Panc1 (cell line): Measurements from ENCODE around the gene NOP14.
"Not testable (repeated sequence)": the region's sequence is repeated elsewhere in the genome, so short reads cannot be mapped to it uniquely, and the experiment has no call there.

Source experiments
- POLR2AphosphoS5 ChIP-seq: IDR thresholded peaks from 2 replicates; pipeline ENCODE4 v1.6.1; 2012; ENCODE audit warnings: mild to moderate bottlenecking, low read depth, low read length, moderate library complexity
- SIN3A ChIP-seq: IDR thresholded peaks from 2 replicates; pipeline ENCODE4 v1.6.1; 2012; ENCODE audit warnings: low read depth, mild to moderate bottlenecking, low read length, moderate library complexity, borderline replicate concordance; ENCODE audit not compliant: insufficient read depth
- TF ChIP-seq, protein P1 (sequence below): fragments of 450-650 bp; IDR thresholded peaks from 2 replicates; pipeline ENCODE4 v1.5.1; 2017; ENCODE audit warnings: mild to moderate bottlenecking
- TF ChIP-seq, protein P2 (sequence below), 2 experiments: IDR thresholded peaks; 2 replicates each; pipeline ENCODE4 v1.6.1; 2011 to 2012; ENCODE audit warnings: low read depth in 2 of 2, control low read depth in 1 of 2, low read length in 1 of 2, mild to moderate bottlenecking in 1 of 2, moderate library complexity in 1 of 2; ENCODE audit not compliant: insufficient read depth in 1 of 2

DNA sequence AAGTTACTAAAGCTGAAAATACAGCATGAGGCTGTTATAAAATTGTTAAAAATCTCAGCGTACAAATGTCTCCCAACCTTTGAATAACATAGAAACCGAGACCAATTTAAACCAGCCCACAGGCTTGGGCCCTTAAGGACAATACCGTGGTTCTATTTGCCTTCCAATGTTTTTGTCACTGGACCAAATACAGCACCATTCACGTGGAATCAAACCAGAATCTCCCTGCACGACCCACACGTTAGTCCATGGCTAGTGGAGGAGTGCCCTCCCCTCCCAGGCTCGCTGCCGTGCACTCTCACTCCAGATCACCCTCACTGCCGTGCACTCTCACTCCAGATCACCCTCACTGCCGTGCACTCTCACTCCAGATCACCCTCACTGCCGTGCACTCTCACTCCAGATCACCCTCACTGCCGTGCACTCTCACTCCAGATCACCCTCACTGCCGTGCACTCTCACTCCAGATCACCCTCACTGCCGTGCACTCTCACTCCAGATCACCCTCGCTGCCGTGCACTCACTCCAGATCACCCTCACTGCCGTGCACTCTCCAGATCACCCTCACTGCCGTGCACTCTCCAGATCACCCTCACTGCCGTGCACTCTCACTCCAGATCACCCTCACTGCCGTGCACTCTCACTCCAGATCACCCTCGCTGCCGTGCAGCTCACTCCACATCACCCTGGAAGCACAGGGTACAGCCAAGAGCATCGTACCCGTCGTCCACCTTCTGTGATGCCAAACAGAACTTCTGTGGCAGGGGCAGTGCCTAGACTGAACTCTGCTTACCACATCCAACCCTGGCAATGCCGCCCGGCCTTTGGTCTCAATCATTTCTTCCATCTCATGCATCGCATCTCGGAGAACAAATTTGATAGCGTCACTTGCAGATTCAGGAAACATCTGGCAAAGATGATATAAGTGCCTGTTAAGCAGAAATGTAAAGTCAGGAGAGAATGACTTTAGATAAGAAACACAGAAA, 17.3 kb downstream of the NOP14 start:
- TF ChIP-seq, protein P1, sequence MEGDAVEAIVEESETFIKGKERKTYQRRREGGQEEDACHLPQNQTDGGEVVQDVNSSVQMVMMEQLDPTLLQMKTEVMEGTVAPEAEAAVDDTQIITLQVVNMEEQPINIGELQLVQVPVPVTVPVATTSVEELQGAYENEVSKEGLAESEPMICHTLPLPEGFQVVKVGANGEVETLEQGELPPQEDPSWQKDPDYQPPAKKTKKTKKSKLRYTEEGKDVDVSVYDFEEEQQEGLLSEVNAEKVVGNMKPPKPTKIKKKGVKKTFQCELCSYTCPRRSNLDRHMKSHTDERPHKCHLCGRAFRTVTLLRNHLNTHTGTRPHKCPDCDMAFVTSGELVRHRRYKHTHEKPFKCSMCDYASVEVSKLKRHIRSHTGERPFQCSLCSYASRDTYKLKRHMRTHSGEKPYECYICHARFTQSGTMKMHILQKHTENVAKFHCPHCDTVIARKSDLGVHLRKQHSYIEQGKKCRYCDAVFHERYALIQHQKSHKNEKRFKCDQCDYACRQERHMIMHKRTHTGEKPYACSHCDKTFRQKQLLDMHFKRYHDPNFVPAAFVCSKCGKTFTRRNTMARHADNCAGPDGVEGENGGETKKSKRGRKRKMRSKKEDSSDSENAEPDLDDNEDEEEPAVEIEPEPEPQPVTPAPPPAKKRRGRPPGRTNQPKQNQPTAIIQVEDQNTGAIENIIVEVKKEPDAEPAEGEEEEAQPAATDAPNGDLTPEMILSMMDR = not testable (repeated sequence)
- TF ChIP-seq POLR2AphosphoS5, SIN3A: not testable (repeated sequence)
- TF ChIP-seq, protein P2, sequence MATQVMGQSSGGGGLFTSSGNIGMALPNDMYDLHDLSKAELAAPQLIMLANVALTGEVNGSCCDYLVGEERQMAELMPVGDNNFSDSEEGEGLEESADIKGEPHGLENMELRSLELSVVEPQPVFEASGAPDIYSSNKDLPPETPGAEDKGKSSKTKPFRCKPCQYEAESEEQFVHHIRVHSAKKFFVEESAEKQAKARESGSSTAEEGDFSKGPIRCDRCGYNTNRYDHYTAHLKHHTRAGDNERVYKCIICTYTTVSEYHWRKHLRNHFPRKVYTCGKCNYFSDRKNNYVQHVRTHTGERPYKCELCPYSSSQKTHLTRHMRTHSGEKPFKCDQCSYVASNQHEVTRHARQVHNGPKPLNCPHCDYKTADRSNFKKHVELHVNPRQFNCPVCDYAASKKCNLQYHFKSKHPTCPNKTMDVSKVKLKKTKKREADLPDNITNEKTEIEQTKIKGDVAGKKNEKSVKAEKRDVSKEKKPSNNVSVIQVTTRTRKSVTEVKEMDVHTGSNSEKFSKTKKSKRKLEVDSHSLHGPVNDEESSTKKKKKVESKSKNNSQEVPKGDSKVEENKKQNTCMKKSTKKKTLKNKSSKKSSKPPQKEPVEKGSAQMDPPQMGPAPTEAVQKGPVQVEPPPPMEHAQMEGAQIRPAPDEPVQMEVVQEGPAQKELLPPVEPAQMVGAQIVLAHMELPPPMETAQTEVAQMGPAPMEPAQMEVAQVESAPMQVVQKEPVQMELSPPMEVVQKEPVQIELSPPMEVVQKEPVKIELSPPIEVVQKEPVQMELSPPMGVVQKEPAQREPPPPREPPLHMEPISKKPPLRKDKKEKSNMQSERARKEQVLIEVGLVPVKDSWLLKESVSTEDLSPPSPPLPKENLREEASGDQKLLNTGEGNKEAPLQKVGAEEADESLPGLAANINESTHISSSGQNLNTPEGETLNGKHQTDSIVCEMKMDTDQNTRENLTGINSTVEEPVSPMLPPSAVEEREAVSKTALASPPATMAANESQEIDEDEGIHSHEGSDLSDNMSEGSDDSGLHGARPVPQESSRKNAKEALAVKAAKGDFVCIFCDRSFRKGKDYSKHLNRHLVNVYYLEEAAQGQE (IDR thresholded peaks at IDR 0.05; ENCODE audit: insufficient read depth in 1 of 2, low read depth in 2 of 2, low read length in 1 of 2) = not testable (repeated sequence)
